HG03095 (cell line): ENCODE data around the gene HIP1R.
"Not testable (repeated sequence)": the region's sequence is repeated elsewhere in the genome, so short reads cannot be mapped to it uniquely, and the experiment has no call there.

Experiments
- ATAC-seq: cut with Tn5 transposase; IDR thresholded peaks from one replicate; pipeline ENCODE4 v1.9.1; 2021; ENCODE audit warnings: moderate library complexity; ENCODE audit not compliant: unreplicated experiment

HIP1R gene

GRCh38 chr12:122871851-122872780 is 36.9 kb downstream of the HIP1R start:
- no peak for ATAC-seq

DNA sequence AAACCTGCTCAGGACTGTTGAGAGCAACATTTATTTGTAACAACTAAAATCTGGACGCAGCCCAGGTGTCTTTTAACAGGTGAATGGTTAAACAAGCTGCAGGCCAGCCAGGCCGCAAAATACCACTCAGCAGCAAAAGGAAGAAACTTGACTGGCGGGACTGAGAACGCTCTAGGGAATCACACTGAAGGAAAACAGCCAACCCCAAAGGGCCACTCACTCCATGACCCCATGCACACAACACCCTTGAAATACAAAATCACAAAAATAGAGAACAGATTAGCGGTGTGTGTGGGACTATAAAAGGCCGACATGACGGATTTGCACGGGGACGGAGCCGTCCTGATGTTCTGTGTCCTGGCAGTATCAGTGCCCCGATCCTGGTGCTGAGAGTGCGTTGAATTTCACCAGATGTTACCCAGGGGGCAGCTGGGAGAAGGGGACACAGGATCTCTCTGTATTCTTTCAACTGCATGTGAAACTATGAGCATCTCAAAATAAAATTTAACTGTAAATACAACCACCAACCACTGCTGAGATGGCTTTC is 37.6 kb downstream of the HIP1R start:
- ATAC-seq: no peak

DNA sequence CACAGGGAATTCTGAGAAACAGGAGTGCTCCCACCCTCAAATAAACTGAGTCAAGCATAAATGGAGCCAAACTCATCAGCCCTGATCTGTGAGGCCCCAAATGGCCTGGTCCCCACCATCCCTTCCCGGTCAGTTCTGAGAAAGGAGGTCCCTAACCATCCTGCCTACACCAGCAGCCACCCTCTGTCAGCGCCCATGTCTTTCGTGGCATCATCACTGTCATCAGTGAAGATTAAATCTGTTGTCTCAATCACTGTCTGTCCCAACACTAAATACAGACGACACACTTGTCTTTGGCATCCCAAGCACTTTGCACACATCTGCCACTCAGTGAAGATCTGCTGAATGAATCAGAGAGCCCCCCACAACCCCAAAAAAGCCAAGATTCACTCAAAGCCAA is 38.3 kb downstream of the HIP1R start:
- no peak for ATAC-seq

- ATAC-seq: no peak
These were observed 38.8 kb downstream of the HIP1R start for GRCh38 chr12:122874081-122874480.

DNA sequence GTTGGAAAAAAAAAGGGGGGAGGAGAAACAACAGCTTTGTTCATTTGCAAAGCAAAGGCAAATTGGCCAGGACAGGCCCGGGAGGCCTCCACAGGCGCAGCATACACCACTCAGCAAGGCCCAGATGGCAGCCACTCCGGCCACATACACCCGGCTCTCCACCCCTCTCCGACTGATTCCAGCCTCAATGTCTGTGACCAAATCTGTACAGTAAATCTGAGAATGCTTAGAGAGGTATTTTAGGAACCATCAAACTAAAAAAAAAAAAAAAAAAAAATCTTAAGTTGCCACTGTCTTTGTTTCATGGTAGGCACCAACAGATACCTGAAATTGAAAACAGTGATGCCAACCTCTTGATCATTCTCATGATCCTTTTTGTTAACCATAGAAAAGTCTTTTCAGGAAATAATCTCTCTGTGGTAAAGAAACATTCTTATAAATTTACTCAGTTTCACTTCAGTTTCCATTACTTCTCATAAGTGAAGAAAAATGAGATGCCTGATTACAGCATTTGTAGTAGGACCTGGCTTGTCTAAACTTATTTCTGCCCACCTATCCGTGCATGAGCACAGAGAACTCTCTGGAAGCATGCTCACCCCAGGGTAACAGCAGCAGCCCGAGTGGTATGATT is 40.4 kb downstream of the HIP1R start:
- peak; percentile 49 for ATAC-seq

DNA sequence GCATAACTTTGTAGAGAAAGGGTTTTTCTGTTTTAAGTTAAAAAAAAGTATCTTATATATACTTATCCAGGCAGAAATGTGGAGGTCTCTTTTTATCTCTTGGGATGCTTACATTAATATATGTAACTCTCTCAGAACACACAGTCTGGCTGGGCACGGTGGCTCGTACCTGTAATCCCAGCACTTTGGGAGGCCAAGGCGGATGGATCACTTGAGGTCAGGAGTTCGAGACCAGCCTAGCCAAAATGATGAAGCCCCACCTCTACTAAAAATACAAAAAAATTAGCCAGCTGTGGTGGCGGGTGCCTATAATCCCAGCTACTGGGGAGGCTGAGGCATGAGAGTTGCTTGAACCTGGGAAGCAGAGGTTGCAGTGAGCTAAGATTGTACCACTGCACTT is 41.0 kb downstream of the HIP1R start:
- not testable (repeated sequence) for ATAC-seq

- ATAC-seq: no peak
These were observed 41.5 kb downstream of the HIP1R start for GRCh38 chr12:122876731-122877130.

DNA sequence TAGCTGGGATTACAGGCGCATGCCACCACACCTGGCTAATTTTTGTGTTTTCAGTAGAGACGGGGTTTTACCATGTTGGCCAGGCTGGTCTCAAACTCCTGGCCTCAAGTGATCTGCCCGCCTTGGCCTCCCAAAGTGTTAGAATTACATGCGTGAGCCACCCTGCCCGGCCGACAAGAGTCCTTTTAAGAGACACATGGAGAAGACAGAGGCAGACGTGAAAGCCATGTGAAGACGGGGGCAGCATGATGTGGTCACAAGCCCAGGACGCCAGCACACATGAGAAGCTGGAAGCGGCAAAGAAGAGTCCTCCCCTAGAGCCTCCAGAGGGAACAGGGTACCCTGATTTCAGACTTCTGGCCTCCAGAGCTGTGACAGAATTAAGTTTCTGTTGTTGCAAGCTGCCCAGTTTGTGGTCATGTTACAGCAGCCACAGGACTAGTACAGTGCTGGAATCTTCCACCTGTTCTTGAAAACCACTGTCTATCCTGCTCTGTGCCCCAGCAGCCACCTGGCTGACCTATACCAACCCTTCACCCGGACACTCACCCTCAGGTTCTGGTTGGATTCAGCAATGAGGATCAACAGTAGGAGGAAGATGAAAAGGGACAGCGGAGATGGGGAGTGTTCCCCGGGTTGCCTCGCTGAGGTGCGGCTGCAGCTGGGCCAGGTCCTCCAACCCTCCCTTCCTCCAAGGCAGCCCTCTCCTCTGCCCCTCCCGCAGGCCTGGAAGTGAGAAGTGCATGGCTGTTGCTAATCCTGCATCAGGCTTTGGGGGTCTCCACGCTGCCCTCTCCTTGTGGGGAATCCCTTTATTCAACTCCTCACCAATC is 43.7 kb downstream of the HIP1R start:
- no peak for ATAC-seq

DNA sequence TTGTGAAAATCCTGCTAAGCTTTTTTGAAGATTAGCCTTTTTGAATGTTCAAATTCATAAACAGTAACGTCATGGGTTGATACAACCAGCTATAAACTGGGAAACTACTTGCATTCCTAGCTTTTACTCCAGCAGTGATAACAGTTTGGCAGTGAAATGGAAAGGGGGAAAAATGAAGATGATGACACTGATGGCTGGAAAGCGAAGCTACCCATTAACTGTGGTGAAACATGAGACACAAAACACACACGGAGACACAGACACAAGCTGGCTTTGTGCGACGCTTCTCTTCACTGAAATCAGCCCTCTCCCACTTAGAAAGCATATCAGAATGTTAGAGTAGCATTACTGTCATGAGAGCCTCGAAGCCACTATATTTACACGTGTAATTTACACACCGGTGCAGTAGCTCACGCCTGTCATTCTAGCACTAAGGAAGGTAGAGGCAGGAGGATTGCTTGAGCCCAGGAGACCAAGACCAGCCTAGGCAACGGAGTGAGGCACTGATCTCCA is 45.0 kb downstream of the HIP1R start:
- no peak for ATAC-seq

- ATAC-seq: no peak
These were observed 45.4 kb downstream of the HIP1R start for GRCh38 chr12:122880668-122881067.

DNA sequence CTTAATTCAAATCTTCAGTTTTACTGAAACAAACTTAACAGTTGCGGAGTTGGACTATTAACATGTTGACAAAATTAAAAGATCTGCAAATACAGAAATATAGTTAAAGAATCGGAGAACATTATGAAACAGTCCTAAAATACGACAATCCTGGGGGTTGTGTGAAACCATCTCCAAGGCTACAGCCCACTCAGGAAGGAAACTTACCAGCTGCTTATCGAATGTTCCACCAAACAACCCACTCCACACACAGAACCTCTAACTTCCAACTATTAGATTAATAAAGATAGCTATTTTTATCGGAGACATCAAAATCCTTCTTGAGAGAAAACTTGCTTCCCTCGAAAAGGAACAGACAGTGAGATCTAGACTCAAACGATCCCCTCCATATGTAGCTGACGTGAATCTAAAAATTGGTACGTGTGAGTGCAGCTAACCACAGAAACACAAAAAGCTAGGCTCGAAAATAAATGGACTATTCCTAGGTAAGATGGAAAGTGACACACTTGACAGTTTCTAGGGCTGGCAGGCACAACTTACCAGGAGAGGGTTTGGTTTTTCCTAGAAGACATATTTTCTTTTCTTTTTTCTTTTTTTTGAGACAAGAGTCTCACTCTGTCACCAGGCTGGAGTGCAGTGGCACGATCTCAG is 47.8 kb downstream of the HIP1R start:
- no peak for ATAC-seq

DNA sequence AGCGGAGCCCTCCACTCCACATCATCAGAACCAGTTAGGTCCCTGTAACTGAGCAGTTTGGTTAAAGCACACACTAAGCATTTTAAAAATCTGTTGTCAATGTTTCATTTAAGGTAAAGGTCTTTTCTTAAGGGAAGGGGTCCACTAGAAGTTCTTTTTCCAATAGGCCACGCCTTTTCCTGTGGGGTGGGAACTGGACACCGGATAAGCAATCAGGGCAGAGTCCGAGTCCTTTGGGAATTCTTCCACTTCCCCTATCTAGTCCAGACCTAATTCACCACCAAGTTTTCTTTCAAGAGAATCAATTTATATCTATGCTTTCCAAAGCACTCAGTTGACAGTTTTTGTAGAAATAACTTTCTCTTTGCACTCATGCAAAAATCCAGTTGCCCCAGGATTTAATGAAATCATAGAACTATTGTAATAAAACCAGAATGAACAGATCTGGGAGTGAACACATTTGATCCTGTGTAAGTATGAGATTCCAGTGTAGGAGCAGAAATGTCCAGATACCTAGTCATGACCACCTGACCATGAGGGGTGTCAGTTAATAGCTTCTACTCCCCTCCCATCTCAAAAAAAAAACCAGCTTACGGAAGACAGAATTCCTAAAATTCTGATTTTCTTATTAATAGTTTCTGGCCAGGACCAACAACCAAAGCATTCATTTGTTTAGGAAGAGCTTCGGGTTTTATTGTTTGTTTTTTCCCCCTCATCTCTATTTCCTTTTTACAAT is 49.0 kb downstream of the HIP1R start:
- no peak for ATAC-seq

GRCh38 chr12:122884860-122885259 is 49.6 kb downstream of the HIP1R start:
- no peak for ATAC-seq

DNA sequence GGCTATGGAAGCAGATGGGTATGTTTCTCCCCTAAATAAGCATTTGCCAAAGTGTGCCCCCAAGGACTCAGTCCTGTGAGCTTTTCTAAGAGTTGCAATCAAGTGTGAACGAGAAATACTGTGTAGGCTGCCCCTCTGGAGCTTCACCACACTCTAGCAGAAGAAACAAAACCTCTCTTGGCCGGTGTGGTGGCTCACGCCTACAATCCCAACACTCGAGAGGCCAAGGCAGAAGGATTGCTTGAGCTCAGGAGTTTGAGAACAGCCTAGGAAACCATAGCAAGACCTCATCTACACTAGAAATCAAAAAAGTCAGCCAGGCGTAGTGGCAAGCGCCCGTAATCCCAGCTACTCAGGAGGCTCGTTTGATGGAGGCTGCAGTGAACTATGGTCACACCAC is 50.9 kb downstream of the HIP1R start:
- no peak for ATAC-seq

GRCh38 chr12:122886851-122887818 is 51.9 kb downstream of the HIP1R start:
- ATAC-seq: peak; percentile 66

- peak; percentile 21 for ATAC-seq
These were observed 52.6 kb downstream of the HIP1R start for GRCh38 chr12:122887819-122888212.

GRCh38 chr12:122888232-122888752 is 53.0 kb downstream of the HIP1R start:
- peak; percentile 44 for ATAC-seq

DNA sequence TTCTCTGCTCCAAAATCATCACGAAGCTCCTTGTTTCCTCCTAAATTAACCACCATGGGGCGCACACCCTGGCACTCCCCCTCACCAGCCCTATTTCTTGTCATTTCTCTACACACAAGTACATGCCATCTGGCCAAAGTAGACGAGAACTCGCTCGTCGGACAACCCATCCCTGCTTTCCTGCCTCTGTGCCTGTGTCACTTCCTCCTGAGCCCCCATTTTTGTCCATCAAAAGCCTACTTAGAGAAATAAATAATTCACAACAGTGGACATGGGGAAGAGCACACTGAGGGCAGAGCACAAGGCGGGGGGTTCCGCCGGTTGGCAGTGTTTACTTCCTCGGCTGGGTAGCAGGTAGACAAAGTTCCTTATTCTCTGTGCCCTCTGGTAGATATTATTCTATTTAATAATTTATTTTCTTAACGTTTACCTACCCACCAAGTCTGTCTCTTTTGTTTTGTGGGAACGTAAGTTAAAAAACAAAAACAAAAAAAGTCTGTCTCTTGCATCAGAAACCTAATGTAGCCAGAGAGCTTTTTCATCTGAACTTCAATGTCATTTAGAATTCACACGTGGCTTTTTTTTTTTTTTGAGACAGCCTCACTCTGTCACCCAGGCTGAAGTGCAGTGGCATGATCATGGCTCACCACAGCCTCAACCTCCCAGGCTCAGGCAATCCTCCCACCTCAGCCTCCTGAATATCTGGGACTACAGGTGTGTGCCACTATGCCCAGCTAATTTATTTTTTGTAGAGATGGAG is 54.7 kb downstream of the HIP1R start:
- no peak for ATAC-seq
